H1 (cell line): ENCODE data around the gene MPP2.

ENCODE experiments used
- CTCF ChIP-seq, 3 experiments: IDR thresholded peaks; 1 replicate in 2 of 3; 2 replicates in 1 of 3; pipeline versions ENCODE4 v1.5.1 to v1.6.1; 2011; ENCODE audit warnings: low read length in 3 of 3, mild to moderate bottlenecking in 3 of 3, inconsistent platforms in 2 of 3, low read depth in 1 of 3, moderate library complexity in 1 of 3; ENCODE audit not compliant: insufficient read depth in 1 of 3; ENCODE audit errors: control extremely low read depth in 1 of 3
- POLR2A ChIP-seq, 2 experiments: IDR thresholded peaks; 1 replicate in 1 of 2; 2 replicates in 1 of 2; pipeline ENCODE4 v1.6.1; 2011; ENCODE audit warnings: low read depth in 2 of 2, low read length in 2 of 2, mild to moderate bottlenecking in 2 of 2; ENCODE audit errors: control extremely low read depth in 1 of 2
- ZNF274 ChIP-seq: IDR thresholded peaks from 2 replicates; pipeline ENCODE4 v1.7.0; 2012; ENCODE audit warnings: low read length, borderline replicate concordance; ENCODE audit errors: extremely low read depth

- TF ChIP-seq POLR2A (IDR thresholded peaks at IDR 0.05; ENCODE audit: control extremely low read depth in 1 of 2, low read depth in 2 of 2, low read length in 2 of 2) (no peak), ZNF274 (no peak), CTCF (IDR thresholded peaks at IDR 0.05; ENCODE audit: control extremely low read depth in 1 of 3, insufficient read depth in 1 of 3, low read depth in 1 of 3, low read length in 3 of 3) (no peak)
Measured at GRCh38 chr17:43950554-43950953, 43.2 kb upstream of the MPP2 start.
